K562 (cell line): ENCODE measurements around the gene OR51V1. TPM values are rescaled to one million over a fixed set of nuclear protein-coding genes. Genes with fewer than 3 reads are reported as not detected.
"Not testable (repeated sequence)": the region's sequence is repeated elsewhere in the genome, so short reads cannot be mapped to it uniquely, and the experiment has no call there.

ENCODE experiments used
- ATAC-seq: fragments of 200-7000 bp; cut with Tn5 transposase; 3 replicates; pipeline ENCODE4 v1.9.1; 2020; ENCODE audit warnings: moderate library complexity
- BruUV-seq: library from RNA; stranded (reverse); fragments of 400-500 nt; replicated peaks from 2 replicates; lab custom pipeline; 2021; lab: Mats Ljungman, UMichigan
- CTCF ChIA-PET: fragments of 300-600 bp; formaldehyde crosslinking; extraction: SDS; loops from one replicate; lab custom pipeline; 2021; ENCODE audit warnings: low intra/inter-chr PET ratio; lab: Yijun Ruan, JAX
- POLR2A ChIA-PET: fragments of 300-600, 350-650 bp; sonication (Branson Sonifier 250); formaldehyde crosslinking; extraction: SDS; loops from one replicate; lab custom pipeline; 2021; ENCODE audit warnings: antibody characterized with exemption, inconsistent platforms; lab: Yijun Ruan, JAX
- DNase-seq, 4 experiments: peaks; one replicate each; pipeline versions ENCODE4 v3.0.0 to v3.0.0-alpha.2; 2011 to 2018; ENCODE audit warnings: low spot score in 3 of 4, mixed read lengths in 3 of 4; ENCODE audit errors: extremely low read depth in 1 of 4
- FAIRE-seq: peaks from 2 replicates; lab custom pipeline; 2011; peaks lifted over from hg19 to GRCh38; lab: Jason Lieb, UNC
- H2AFZ ChIP-seq: 2 replicates; pipeline ENCODE4 v1.6.0; 2011; ENCODE audit warnings: low read depth, low read length, control low read depth, inconsistent platforms
- H3K27ac ChIP-seq: fragments of 200-600 bp; 3 replicates; pipeline ENCODE4 v1.8.0; 2011; ENCODE audit warnings: low read depth, mild to moderate bottlenecking, control low read depth, inconsistent platforms, low read length, moderate library complexity, mixed read lengths; ENCODE audit errors: extremely low read depth
- H3K27me3 ChIP-seq, 2 experiments: fragments of 300-600 bp in 1 of 2; 2 replicates in 1 of 2; 3 replicates in 1 of 2; pipeline versions ENCODE4 v1.6.0 to v1.8.0; 2011; ENCODE audit warnings: inconsistent platforms in 2 of 2, low read length in 2 of 2, mild to moderate bottlenecking in 1 of 2, mixed read lengths in 1 of 2, moderate library complexity in 1 of 2; ENCODE audit not compliant: control insufficient read depth in 2 of 2, insufficient read depth in 2 of 2
- H3K36me3 ChIP-seq: fragments of 300-600 bp; 3 replicates; pipeline ENCODE4 v1.8.0; 2011; ENCODE audit warnings: mild to moderate bottlenecking, low read length, inconsistent platforms; ENCODE audit not compliant: control insufficient read depth, insufficient read depth
- H3K4me1 ChIP-seq, 2 experiments: fragments of 200-600 bp in 1 of 2; replicated peaks in 1 of 2; 2 replicates in 1 of 2; 3 replicates in 1 of 2; pipeline versions ENCODE4 v1.5.1 to v1.8.0; 2011; ENCODE audit warnings: inconsistent platforms in 2 of 2, low read length in 2 of 2, mild to moderate bottlenecking in 1 of 2, mixed read lengths in 1 of 2, moderate library complexity in 1 of 2; ENCODE audit not compliant: control insufficient read depth in 2 of 2, insufficient read depth in 2 of 2
- H3K4me2 ChIP-seq: 2 replicates; pipeline ENCODE4 v1.6.1; 2011; ENCODE audit warnings: low read length, control low read depth, inconsistent platforms, mixed read lengths; ENCODE audit not compliant: insufficient read depth
- H3K4me3 ChIP-seq: fragments of 200-600 bp; sonication (generic), shearing (Covaris generic); 2 replicates; pipeline ENCODE4 v1.5.1; 2016; ENCODE audit warnings: control low read depth, inconsistent platforms
- H3K79me2 ChIP-seq: fragments of 200-600 bp; 3 replicates; pipeline ENCODE4 v1.8.0; 2011; ENCODE audit warnings: low read length, inconsistent platforms; ENCODE audit not compliant: control insufficient read depth, insufficient read depth
- H3K9ac ChIP-seq, 2 experiments: 2 replicates each; pipeline versions ENCODE4 v1.6.0 to v1.6.1; 2011; ENCODE audit warnings: low read depth in 2 of 2, low read length in 2 of 2, control low read depth in 1 of 2, inconsistent platforms in 1 of 2, mild to moderate bottlenecking in 1 of 2, mixed read lengths in 1 of 2; ENCODE audit not compliant: insufficient read depth in 1 of 2
- H3K9me1 ChIP-seq: one replicate; pipeline ENCODE4 v1.6.0; 2011; ENCODE audit warnings: inconsistent platforms, mild to moderate bottlenecking, low read length, moderate library complexity; ENCODE audit not compliant: control insufficient read depth, insufficient read depth
- H3K9me3 ChIP-seq: replicated peaks from 2 replicates; pipeline ENCODE4 v1.5.1; 2011; ENCODE audit warnings: low read depth, low read length, inconsistent platforms; ENCODE audit not compliant: control insufficient read depth, insufficient read depth
- H4K20me1 ChIP-seq: replicated peaks from 2 replicates; pipeline ENCODE4 v1.6.1; 2011; ENCODE audit warnings: low read length, inconsistent platforms, mixed read lengths; ENCODE audit not compliant: control insufficient read depth, insufficient read depth
- ARID1B ChIP-seq: fragments of 450-650 bp; IDR thresholded peaks from 2 replicates; pipeline ENCODE4 v1.6.1; 2016; ENCODE audit warnings: antibody characterized with exemption, mild to moderate bottlenecking, inconsistent platforms
- CBFA2T2 ChIP-seq: fragments of 450-650 bp; conservative IDR thresholded peaks from 2 replicates; pipeline ENCODE4 v1.6.1; 2017; ENCODE audit warnings: mild to moderate bottlenecking
- CBFA2T3 ChIP-seq: fragments of 450-650 bp; IDR thresholded peaks from 2 replicates; pipeline ENCODE4 v1.6.1; 2017
- CC2D1A ChIP-seq: fragments of 450-650 bp; IDR thresholded peaks from 2 replicates; pipeline ENCODE4 v1.6.1; 2017; ENCODE audit warnings: mild to moderate bottlenecking
- DPF2 ChIP-seq: fragments of 450-650 bp; IDR thresholded peaks from 2 replicates; pipeline ENCODE4 v1.6.1; 2016
- ELF4 ChIP-seq: fragments of 450-650 bp; formaldehyde crosslinking; IDR thresholded peaks from 2 replicates; pipeline ENCODE4 v1.4.0; 2022; ENCODE audit warnings: missing genetic modification characterization
- FOXM1 ChIP-seq, 2 experiments: fragments of 450-650 bp in 1 of 2; sonication (generic) in 1 of 2; formaldehyde crosslinking in 1 of 2; IDR thresholded peaks; 2 replicates each; pipeline versions ENCODE4 v1.6.1 to v1.9.0; 2017 to 2022; ENCODE audit warnings: low read depth in 2 of 2, mild to moderate bottlenecking in 2 of 2, missing genetic modification reagents in 1 of 2, moderate library complexity in 1 of 2
- GATAD2A ChIP-seq: fragments of 450-650 bp; IDR thresholded peaks from 2 replicates; pipeline ENCODE4 v1.6.1; 2017
- HDAC1 ChIP-seq, 2 experiments: fragments of 450-650 bp; IDR thresholded peaks; 2 replicates each; pipeline ENCODE4 v1.6.1; 2016 to 2017; ENCODE audit warnings: inconsistent platforms in 1 of 2, mild to moderate bottlenecking in 1 of 2, moderate library complexity in 1 of 2
- HDAC2 ChIP-seq: fragments of 450-650 bp; IDR thresholded peaks from 2 replicates; pipeline ENCODE4 v1.6.1; 2016; ENCODE audit warnings: mild to moderate bottlenecking
- KDM1A ChIP-seq, 2 experiments: fragments of 450-650 bp; IDR thresholded peaks; 2 replicates each; pipeline ENCODE4 v1.6.1; 2016; ENCODE audit warnings: mild to moderate bottlenecking in 2 of 2
- MEF2D ChIP-seq: conservative IDR thresholded peaks from 2 replicates; pipeline ENCODE4 v1.6.1; 2016; ENCODE audit warnings: low read depth, missing genetic modification characterization, missing compliant biosample characterization
- MTA1 ChIP-seq: fragments of 450-650 bp; IDR thresholded peaks from 2 replicates; pipeline ENCODE4 v1.6.1; 2017; ENCODE audit warnings: borderline replicate concordance
- MTA2 ChIP-seq: fragments of 450-650 bp; IDR thresholded peaks from 2 replicates; pipeline ENCODE4 v1.6.1; 2016; ENCODE audit warnings: low read depth
- NCOR1 ChIP-seq: fragments of 450-650 bp; IDR thresholded peaks from 2 replicates; pipeline ENCODE4 v1.6.1; 2016; ENCODE audit warnings: mild to moderate bottlenecking, moderate library complexity
- NFIC ChIP-seq: fragments of 450-650 bp; IDR thresholded peaks from 2 replicates; pipeline ENCODE4 v1.6.1; 2017; ENCODE audit warnings: mild to moderate bottlenecking, inconsistent platforms
- PHB2 ChIP-seq: fragments of 450-650 bp; IDR thresholded peaks from 2 replicates; pipeline ENCODE4 v1.6.1; 2017; ENCODE audit warnings: low read depth
- SMARCA4 ChIP-seq: fragments of 450-650 bp; IDR thresholded peaks from 2 replicates; pipeline ENCODE4 v1.6.1; 2016
- SMARCE1 ChIP-seq: fragments of 450-650 bp; IDR thresholded peaks from 2 replicates; pipeline ENCODE4 v1.7.1; 2016; ENCODE audit warnings: mild to moderate bottlenecking
- TAL1 ChIP-seq: fragments of 450-650 bp; IDR thresholded peaks from 2 replicates; pipeline ENCODE4 v1.6.1; 2016; ENCODE audit warnings: mild to moderate bottlenecking
- TCF3 ChIP-seq: sonication (generic); formaldehyde crosslinking; IDR thresholded peaks from 2 replicates; pipeline ENCODE4 v1.4.0; 2020; ENCODE audit warnings: mild to moderate bottlenecking, missing genetic modification reagents
- TEAD4 ChIP-seq, 2 experiments: sonication (generic) in 1 of 2; formaldehyde crosslinking in 1 of 2; IDR thresholded peaks; 2 replicates each; pipeline versions ENCODE4 v1.6.1 to v1.8.0; 2012 to 2022; ENCODE audit warnings: borderline replicate concordance in 1 of 2, inconsistent platforms in 1 of 2, low read length in 1 of 2, mild to moderate bottlenecking in 1 of 2, missing genetic modification reagents in 1 of 2
- ZNF766 ChIP-seq: fragments of 200-800 bp; sonication (Bioruptor generic); conservative IDR thresholded peaks from 2 replicates; pipeline ENCODE4 v1.6.1; 2016; ENCODE audit warnings: missing genetic modification characterization, missing compliant biosample characterization
- WGBS: fragments of 100-300 bp; shearing (Covaris generic); methylation state at CpG from one replicate; pipeline ENCODE4 v1.1.6; 2016; ENCODE audit warnings: low coverage, mixed read lengths; ENCODE audit not compliant: insufficient coverage; ENCODE audit errors: missing lambda C conversion rate; 5-methylcytosine and 5-hydroxymethylcytosine counted together
- in situ Hi-C: fragments of 300-500 bp; cut with MboI; formaldehyde crosslinking; loops from 4 replicates; pipeline ENCODE4 v1.15.0; 2018; ENCODE audit warnings: inconsistent platforms, mixed read lengths
- intact Hi-C: fragments of 100-400 bp; cut with micrococcal nuclease; formaldehyde crosslinking; loops from 2 replicates; pipeline ENCODE4 v1.14.2; 2022
- polyA plus RNA-seq, 8 experiments: library from polyadenylated mRNA; depleted of rRNA in 4 of 8; stranded (reverse) in 5 of 8; unstranded in 3 of 8; fragments of >200 nt; fragmentation: Nextera tagmentation in 2 of 8; fragmentation: Illumina TruSeq in 1 of 8; extraction: Ambion mirVana in 2 of 8; extraction: Trizol in 1 of 8; gene quantifications; 2 replicates each; pipeline versions ENCODE4 v1.2.1 to v1.2.3, GENCODE V29; 2011 to 2014; ENCODE audit warnings: inconsistent platforms in 1 of 8, missing spikeins in 1 of 8
- total RNA-seq, 7 experiments: library from RNA; depleted of rRNA in 6 of 7; stranded (reverse); fragments of >200 nt in 6 of 7; fragmentation: Illumina TruSeq in 2 of 7; extraction: Trizol in 2 of 7; gene quantifications; 2 replicates each; pipeline versions ENCODE4 v1.2.1 to v1.2.3, GENCODE V29; 2011 to 2021; ENCODE audit warnings: low replicate concordance in 1 of 7
- TF ChIP-seq, protein P1 (sequence below): fragments of 450-650 bp; IDR thresholded peaks from 2 replicates; pipeline ENCODE4 v1.6.1; 2016; ENCODE audit warnings: antibody characterized with exemption
- TF ChIP-seq, protein P2 (sequence below): fragments of 200-800 bp; sonication (Bioruptor generic); IDR thresholded peaks from 2 replicates; pipeline ENCODE4 v1.6.1; 2017; ENCODE audit warnings: missing genetic modification characterization, missing compliant biosample characterization

Gene OR51V1
- total and polyA plus RNA-seq, 9 of the 15 experiments (the other 6 are each of a cell fraction or from before 2014, with no cell fraction given): not detected

DNA sequence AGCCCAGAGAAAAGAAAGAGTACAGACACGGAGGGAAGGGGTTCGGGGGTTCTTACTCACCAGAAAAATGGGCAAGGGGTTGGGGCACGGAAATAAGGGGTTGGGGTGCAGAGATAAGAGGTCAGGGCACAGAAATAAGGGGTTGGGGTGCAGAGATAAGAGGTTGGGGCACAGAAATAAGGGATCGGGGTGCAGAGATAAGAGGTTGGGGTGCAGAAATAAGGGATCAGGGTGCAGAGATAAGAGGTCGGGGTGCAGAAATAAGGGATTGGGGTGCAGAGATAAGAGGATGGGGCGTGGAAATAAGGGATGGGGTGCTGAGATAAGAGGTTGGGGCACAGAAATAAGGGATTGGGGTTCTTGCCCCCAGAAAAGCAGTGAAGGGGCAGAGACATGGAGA, 35.7 kb downstream of the OR51V1 start:
- H3K79me2 ChIP-seq; H3K27ac ChIP-seq; H3K27me3 ChIP-seq; POLR2A ChIA-PET; H3K36me3 ChIP-seq; FAIRE-seq; ATAC-seq; H4K20me1 ChIP-seq; intact Hi-C loops; H2AFZ ChIP-seq; H3K9ac ChIP-seq; H3K9me3 ChIP-seq; H3K4me3 ChIP-seq; CTCF ChIA-PET; H3K9me1 ChIP-seq; BruUV-seq; DNase-seq; TF ChIP-seq FOXM1 (CRISPR knock-in tag; IDR thresholded peaks at IDR 0.05; ENCODE audit: low read depth); TEAD4 (CRISPR knock-in tag; IDR thresholded peaks at IDR 0.05; ENCODE audit: borderline replicate concordance): not testable (repeated sequence)
- 7% methylated on average over 6 of the region's 6 CpGs for WGBS
- Histone ChIP-seq H3K4me1 (peaks cover 0 to 11% of the 10 kb centered on the region in 2 experiments; a peak in 2 of 5 replicates), H3K4me2 (peak overlapping the region; percentile 39; the same call in 1 of the 2 replicates)
- in situ Hi-C loops: loop anchor here (5.0 kb wide), 1 partner anchor 1518 kb away; the partner anchor contains the start of gene ART1
- TF ChIP-seq MEF2D (tag) (0 out of 2 replicates have a peak, but pooled peaks have one; percentile 44), DPF2 (peak; percentile 74), MTA1 (peak; percentile 59), HDAC1 (IDR thresholded peaks at IDR 0.05) (peak in 1 of 2 experiments; percentile 62; a peak in 2 of 4 replicates), FOXM1 (IDR thresholded peaks at IDR 0.05; ENCODE audit: low read depth) (peak; percentile 43; the same call in 1 of the 2 replicates), TCF3 (peak; percentile 71), CC2D1A (peak; percentile 83), SMARCA4 (peak; percentile 22; the same call in 1 of the 2 replicates), CBFA2T2 (peak; percentile 92), GATAD2A (peak; percentile 89; the same call in 1 of the 2 replicates), KDM1A (IDR thresholded peaks at IDR 0.05) (0 out of 4 replicates have a peak, but pooled peaks of 1 of the 2 experiments have one; percentile 27), PHB2 (peak; percentile 73), HDAC2 (0 out of 2 replicates have a peak, but pooled peaks have one; percentile 37), NFIC (peak; percentile 52), CBFA2T3 (peak; percentile 91), SMARCE1 (peak; percentile 79), ELF4 (CRISPR knock-in tag) (peak; percentile 97), TEAD4 (IDR thresholded peaks at IDR 0.05; ENCODE audit: low read length) (0 out of 2 replicates have a peak, but pooled peaks have one; percentile 9), ZNF766 (CRISPR knock-in tag) (0 out of 2 replicates have a peak, but pooled peaks have one; percentile 27), ARID1B (peak; percentile 91), MTA2 (peak; percentile 87), TAL1 (peak; percentile 89), NCOR1 (peak; percentile 94)
- TF ChIP-seq, protein P1, sequence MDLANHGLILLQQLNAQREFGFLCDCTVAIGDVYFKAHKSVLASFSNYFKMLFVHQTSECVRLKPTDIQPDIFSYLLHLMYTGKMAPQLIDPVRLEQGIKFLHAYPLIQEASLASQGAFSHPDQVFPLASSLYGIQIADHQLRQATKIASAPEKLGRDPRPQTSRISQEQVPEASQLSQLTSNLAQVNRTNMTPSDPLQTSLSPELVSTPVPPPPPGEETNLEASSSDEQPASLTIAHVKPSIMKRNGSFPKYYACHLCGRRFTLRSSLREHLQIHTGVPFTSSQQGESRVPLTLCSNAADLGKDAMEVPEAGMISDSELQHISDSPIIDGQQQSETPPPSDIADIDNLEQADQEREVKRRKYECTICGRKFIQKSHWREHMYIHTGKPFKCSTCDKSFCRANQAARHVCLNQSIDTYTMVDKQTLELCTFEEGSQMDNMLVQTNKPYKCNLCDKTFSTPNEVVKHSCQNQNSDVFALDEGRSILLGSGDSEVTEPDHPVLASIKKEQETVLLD: peak; percentile 85
- TF ChIP-seq, protein P2, sequence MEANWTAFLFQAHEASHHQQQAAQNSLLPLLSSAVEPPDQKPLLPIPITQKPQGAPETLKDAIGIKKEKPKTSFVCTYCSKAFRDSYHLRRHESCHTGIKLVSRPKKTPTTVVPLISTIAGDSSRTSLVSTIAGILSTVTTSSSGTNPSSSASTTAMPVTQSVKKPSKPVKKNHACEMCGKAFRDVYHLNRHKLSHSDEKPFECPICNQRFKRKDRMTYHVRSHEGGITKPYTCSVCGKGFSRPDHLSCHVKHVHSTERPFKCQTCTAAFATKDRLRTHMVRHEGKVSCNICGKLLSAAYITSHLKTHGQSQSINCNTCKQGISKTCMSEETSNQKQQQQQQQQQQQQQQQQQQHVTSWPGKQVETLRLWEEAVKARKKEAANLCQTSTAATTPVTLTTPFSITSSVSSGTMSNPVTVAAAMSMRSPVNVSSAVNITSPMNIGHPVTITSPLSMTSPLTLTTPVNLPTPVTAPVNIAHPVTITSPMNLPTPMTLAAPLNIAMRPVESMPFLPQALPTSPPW (CRISPR knock-in tag): 0 out of 2 replicates have a peak, but pooled peaks have one; percentile 25
